ENCODE results near the gene DISP3.

The DISP3 gene

GRCh38 chr1:11524465-11525150 lies 45.7 kb downstream of the DISP3 start:
- Histone ChIP-seq H3K27ac (no peak overlapping the region), H3K27me3 (no peaks in the 10 kb centered on the region), H3K4me3 (ENCODE audit: low read depth in 1 of 2, low read length in 1 of 2) (no peak overlapping the region), H3K4me1 (ENCODE audit: control insufficient read depth in 1 of 2, insufficient read depth in 1 of 2, low read depth in 1 of 2, low read length in 1 of 2) (no peaks in the 10 kb centered on the region), H3K9me3 (no peaks in the 10 kb centered on the region), H3K36me3 (no peaks in the 10 kb centered on the region)
- TF ChIP-seq CTCF (IDR thresholded peaks at IDR 0.05) = no peak

GRCh38 chr1:11525151-11525505 lies 46.2 kb downstream of the DISP3 start:
- H3K4me1 ChIP-seq (ENCODE audit: control insufficient read depth in 1 of 2, insufficient read depth in 1 of 2, low read depth in 1 of 2, low read length in 1 of 2) = no peaks in the 10 kb centered on the region
- H3K27me3 ChIP-seq = no peaks in the 10 kb centered on the region
- no peak for TF ChIP-seq CTCF (IDR thresholded peaks at IDR 0.05)
- H3K36me3 ChIP-seq = no peaks in the 10 kb centered on the region
- no peak overlapping the region for H3K27ac ChIP-seq
- H3K9me3 ChIP-seq = no peaks in the 10 kb centered on the region
- H3K4me3 ChIP-seq (ENCODE audit: low read depth in 1 of 2, low read length in 1 of 2) = no peak overlapping the region

- Histone ChIP-seq H3K27me3 (no peaks in the 10 kb centered on the region), H3K4me1 (ENCODE audit: control insufficient read depth in 1 of 2, insufficient read depth in 1 of 2, low read depth in 1 of 2, low read length in 1 of 2) (no peaks in the 10 kb centered on the region), H3K9me3 (no peaks in the 10 kb centered on the region), H3K36me3 (no peaks in the 10 kb centered on the region), H3K27ac (no peak overlapping the region), H3K4me3 (ENCODE audit: low read depth in 1 of 2, low read length in 1 of 2) (no peak overlapping the region)
- TF ChIP-seq CTCF (IDR thresholded peaks at IDR 0.05) = no peak
These were observed 46.6 kb downstream of the DISP3 start for GRCh38 chr1:11525516-11525915.

GRCh38 chr1:11526071-11526895 lies 47.3 kb downstream of the DISP3 start:
- no peak overlapping the region for H3K4me3 ChIP-seq (ENCODE audit: low read depth in 1 of 2, low read length in 1 of 2)
- no peaks in the 10 kb centered on the region for H3K27me3 ChIP-seq
- no peaks in the 10 kb centered on the region for H3K36me3 ChIP-seq
- H3K4me1 ChIP-seq (ENCODE audit: control insufficient read depth in 1 of 2, insufficient read depth in 1 of 2, low read depth in 1 of 2, low read length in 1 of 2) = no peaks in the 10 kb centered on the region
- no peak overlapping the region for H3K27ac ChIP-seq
- no peaks in the 10 kb centered on the region for H3K9me3 ChIP-seq
- no peak for TF ChIP-seq CTCF (IDR thresholded peaks at IDR 0.05)

- H3K27me3 ChIP-seq = no peaks in the 10 kb centered on the region
- no peak overlapping the region for H3K27ac ChIP-seq
- TF ChIP-seq CTCF (IDR thresholded peaks at IDR 0.05) = no peak
- H3K4me1 ChIP-seq (ENCODE audit: control insufficient read depth in 1 of 2, insufficient read depth in 1 of 2, low read depth in 1 of 2, low read length in 1 of 2) = no peaks in the 10 kb centered on the region
- H3K36me3 ChIP-seq = no peaks in the 10 kb centered on the region
- no peaks in the 10 kb centered on the region for H3K9me3 ChIP-seq
- H3K4me3 ChIP-seq (ENCODE audit: low read depth in 1 of 2, low read length in 1 of 2) = no peak overlapping the region
These were observed 48.8 kb downstream of the DISP3 start for GRCh38 chr1:11527541-11528452.

All from neutrophil (primary cell).